ENCODE results near the gene MBNL2.

DNA sequence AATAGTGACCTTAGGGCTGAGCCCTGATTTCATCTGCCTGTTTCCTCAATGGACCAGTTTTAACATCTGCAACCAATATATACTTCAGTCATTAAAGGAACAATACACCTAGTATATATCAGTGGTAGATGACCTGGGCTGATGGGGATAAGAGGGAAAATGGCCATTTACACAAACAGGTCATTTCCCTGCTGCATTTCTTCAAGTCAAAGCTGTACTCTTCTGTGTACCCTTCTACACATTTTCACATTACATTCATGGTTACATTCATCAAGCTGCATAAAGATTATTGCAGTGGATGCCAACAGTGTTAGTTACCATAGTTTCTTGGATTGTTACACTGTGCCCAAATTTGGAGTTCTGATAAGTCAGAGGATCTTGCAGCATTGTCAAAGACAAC lies 130.7 kb downstream of the MBNL2 start:
- no peak for TF ChIP-seq EZH2 (IDR thresholded peaks at IDR 0.05; ENCODE audit: insufficient read depth, poor library complexity, severe bottlenecking)
- no peak for TF ChIP-seq EZH2phosphoT487 (IDR thresholded peaks at IDR 0.05; ENCODE audit: insufficient read depth, low read depth)
